BE2C (cell line): ENCODE measurements around the gene PTK7.
A peak's percentile ranks its signal among the peaks of the same experiment; 100 is the strongest.

Source experiments
- DNase-seq: peaks from one replicate; pipeline ENCODE4 v3.0.0-alpha.2; 2020
- H3K27me3 ChIP-seq: fragments of 250-450 bp; sonication (Bioruptor Pico); 2 replicates; pipeline ENCODE4 v1.5.1; 2020; ENCODE audit warnings: mild to moderate bottlenecking
- H3K36me3 ChIP-seq: fragments of 250-450 bp; sonication (Bioruptor Pico); 2 replicates; pipeline ENCODE4 v1.5.1; 2020; ENCODE audit warnings: mild to moderate bottlenecking
- H3K4me1 ChIP-seq: fragments of 250-450 bp; sonication (Bioruptor Pico); 2 replicates; pipeline ENCODE4 v1.5.1; 2020
- H3K4me3 ChIP-seq: 2 replicates; pipeline ENCODE4 v1.5.1; 2011; ENCODE audit warnings: low read depth, low read length
- H3K9me3 ChIP-seq: fragments of 250-450 bp; sonication (Bioruptor Pico); 2 replicates; pipeline ENCODE4 v1.5.1; 2020
- CTCF ChIP-seq: IDR thresholded peaks from 2 replicates; pipeline ENCODE4 v1.5.1; 2012; ENCODE audit warnings: mild to moderate bottlenecking, low read depth, low read length

Gene PTK7

DNA sequence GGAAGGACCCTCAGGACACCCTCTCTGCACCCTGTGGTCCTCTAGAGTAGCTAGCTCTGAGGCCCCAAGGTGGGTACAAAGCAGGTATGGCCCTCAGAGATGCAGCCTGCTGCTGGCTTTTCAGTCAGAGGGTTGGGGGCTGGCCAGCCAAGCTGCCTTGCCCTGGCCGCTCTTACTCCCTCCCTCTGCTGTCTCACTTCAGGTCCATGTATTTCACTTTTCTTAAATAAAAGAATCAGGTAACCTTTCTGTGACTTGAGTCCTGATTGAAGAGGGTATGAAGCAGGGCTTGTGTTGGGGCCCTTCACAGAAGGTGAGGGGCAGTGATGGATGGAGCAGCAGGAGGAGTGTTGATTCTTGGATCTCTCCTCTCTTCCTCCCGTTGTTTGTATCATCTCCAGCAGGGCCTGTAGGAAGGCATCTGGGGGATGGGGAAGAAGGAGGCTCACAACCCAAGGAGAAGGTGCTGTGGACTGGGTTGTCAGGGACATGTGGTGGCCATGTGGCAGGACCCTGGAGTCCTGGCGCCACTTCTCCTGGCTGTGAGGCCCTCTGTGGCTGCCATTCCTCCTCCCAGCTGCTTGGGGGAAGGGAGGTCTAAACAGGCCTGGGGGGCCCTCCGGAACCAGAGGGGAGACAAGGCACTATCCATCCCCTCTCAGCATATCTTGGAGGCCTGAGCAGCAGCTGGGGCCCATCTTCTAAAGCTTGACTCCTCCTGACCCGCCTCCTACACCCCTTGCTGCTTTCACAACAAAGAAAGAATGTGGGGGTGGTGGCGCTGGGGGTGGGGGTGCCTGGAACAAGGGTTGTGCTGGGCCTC, 1.1 kb upstream of the PTK7 start:
- H3K27me3 ChIP-seq: no peaks in the 10 kb centered on the region
- no peaks in the 10 kb centered on the region for H3K9me3 ChIP-seq
- peaks cover 7% of the 10 kb centered on the region; the same call in 1 of the 2 replicates for H3K36me3 ChIP-seq
- no peak for DNase-seq
- TF ChIP-seq CTCF: no peak
- peaks cover 12% of the 10 kb centered on the region for H3K4me1 ChIP-seq
- no peak overlapping the region for H3K4me3 ChIP-seq

GRCh38 chr6:43076464-43077332, 584 bp downstream of the PTK7 start:
- peak overlapping the region; percentile 97 for H3K4me3 ChIP-seq
- peak; percentile 77 for DNase-seq
- H3K27me3 ChIP-seq: no peaks in the 10 kb centered on the region
- peaks cover 12% of the 10 kb centered on the region for H3K4me1 ChIP-seq
- H3K9me3 ChIP-seq: no peaks in the 10 kb centered on the region
- H3K36me3 ChIP-seq: peaks cover 7% of the 10 kb centered on the region; the same call in 1 of the 2 replicates
- TF ChIP-seq CTCF: no peak

DNA sequence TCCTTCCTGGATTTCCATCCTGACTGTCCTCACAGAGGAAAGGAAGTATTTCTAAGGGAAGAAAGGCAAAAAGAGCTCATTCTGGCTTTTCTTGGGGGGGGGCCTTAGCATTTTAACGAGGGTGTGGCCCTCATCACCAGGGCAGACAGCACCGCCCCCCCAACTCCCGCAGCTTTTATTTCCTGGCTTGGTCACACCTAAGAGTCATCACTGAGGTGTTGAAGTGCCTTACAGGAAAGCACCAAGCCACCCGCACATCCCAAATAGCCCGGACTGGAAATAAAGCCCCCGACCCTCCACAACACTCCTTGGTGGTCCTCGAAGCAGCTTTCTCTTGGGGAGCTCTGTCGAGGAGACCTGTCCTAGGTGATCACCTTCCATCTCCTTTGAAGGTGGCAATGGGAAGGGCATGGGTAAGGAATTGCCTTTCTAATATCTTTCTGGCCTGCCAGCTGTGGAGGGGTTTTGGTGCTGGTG, 1.3 kb downstream of the PTK7 start:
- H3K9me3 ChIP-seq: no peaks in the 10 kb centered on the region
- peak overlapping the region; percentile 97 for H3K4me3 ChIP-seq
- no peaks in the 10 kb centered on the region for H3K27me3 ChIP-seq
- peaks cover 7% of the 10 kb centered on the region; the same call in 1 of the 2 replicates for H3K36me3 ChIP-seq
- no peak for DNase-seq
- peaks cover 12% of the 10 kb centered on the region for H3K4me1 ChIP-seq
- TF ChIP-seq CTCF: no peak

DNA sequence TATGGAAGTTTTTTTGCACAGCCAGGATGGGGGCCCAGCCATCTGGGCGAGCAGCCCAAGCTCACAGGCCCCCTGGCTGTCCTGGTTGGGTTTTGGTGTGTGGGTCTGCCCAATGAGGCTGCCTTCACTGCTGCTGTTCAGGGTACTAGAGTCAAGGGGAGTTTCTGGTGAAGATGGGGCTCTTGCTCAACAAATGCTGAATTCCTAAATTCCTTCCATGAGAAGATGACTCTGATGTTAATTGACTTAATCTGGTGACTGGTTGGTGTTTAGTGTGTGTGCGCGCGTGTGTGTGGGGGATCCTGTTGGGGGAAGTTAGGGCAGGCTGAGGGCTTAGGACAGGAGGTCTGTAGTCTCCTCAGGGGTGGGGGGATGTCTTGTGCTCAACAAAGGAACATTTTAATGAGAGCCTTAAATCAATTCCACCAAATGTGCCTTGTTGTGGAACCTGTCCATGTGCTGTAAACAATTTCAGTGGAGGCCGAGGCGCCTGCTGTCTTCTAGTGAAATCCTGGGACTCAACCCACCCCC, 1.9 kb downstream of the PTK7 start:
- Histone ChIP-seq H3K36me3 (peaks cover 7% of the 10 kb centered on the region; the same call in 1 of the 2 replicates), H3K4me3 (peak overlapping the region; percentile 97), H3K4me1 (peaks cover 12% of the 10 kb centered on the region), H3K27me3 (no peaks in the 10 kb centered on the region), H3K9me3 (no peaks in the 10 kb centered on the region)
- DNase-seq: no peak
- no peak for TF ChIP-seq CTCF

DNA sequence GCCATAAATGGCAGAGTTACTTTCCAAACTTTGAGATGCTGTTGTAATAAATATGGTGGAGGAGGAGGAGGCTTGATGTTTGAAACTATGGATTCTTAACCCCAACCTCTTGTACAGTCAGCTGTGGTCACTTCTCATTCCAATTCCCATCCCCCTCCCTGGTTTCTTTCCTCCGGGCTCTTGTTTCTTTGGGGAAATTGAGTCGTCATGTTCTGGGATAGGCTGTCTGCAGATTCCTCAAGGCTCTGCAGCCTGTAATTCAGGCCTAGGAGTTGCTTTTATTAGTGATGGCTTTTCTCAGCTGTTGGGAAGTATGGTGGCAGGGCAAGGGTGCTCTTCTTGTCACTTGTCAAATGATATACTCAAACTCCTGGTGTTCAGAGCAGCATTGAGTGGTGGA, 2.6 kb downstream of the PTK7 start:
- Histone ChIP-seq H3K9me3 (no peaks in the 10 kb centered on the region), H3K4me1 (peaks cover 12% of the 10 kb centered on the region), H3K27me3 (no peaks in the 10 kb centered on the region), H3K36me3 (peaks cover 7% of the 10 kb centered on the region; the same call in 1 of the 2 replicates), H3K4me3 (no peak overlapping the region)
- no peak for TF ChIP-seq CTCF
- DNase-seq: no peak
